M059J (cell line): Measurements from ENCODE around the gene RBPJ. TPM values are rescaled to one million over a fixed set of nuclear protein-coding genes. Genes with fewer than 3 reads are reported as not detected.
"Not testable (repeated sequence)": the region's sequence is repeated elsewhere in the genome, so short reads cannot be mapped to it uniquely, and the experiment has no call there.

Source experiments
- DNase-seq: peaks from one replicate; pipeline ENCODE4 v3.0.0-alpha.2; 2012; ENCODE audit warnings: low read depth
- total RNA-seq: library from RNA; depleted of rRNA; stranded (reverse); fragments of >200 nt; shearing (Covaris generic); gene quantifications from 2 replicates; pipeline ENCODE4 v1.2.3, GENCODE V29; 2014

Gene RBPJ
- total RNA-seq, 1 experiment from 2014 or later = 53.9 TPM

- no peak for DNase-seq
These were observed 18.5 kb upstream of the RBPJ start for GRCh38 chr4:26302031-26302899.

- no peak for DNase-seq
These were observed 17.8 kb upstream of the RBPJ start for GRCh38 chr4:26303008-26303407.

GRCh38 chr4:26307037-26307800 is 13.6 kb upstream of the RBPJ start:
- DNase-seq = no peak

GRCh38 chr4:26308568-26308967 is 12.2 kb upstream of the RBPJ start:
- DNase-seq = no peak

- no peak for DNase-seq
These were observed 10.6 kb upstream of the RBPJ start for GRCh38 chr4:26310264-26310663.

GRCh38 chr4:26311633-26312032 is 9.2 kb upstream of the RBPJ start:
- no peak for DNase-seq

GRCh38 chr4:26315316-26315932 is 5.4 kb upstream of the RBPJ start:
- DNase-seq = not testable (repeated sequence)

- DNase-seq = peak; percentile 78
These were observed 3.0 kb upstream of the RBPJ start for GRCh38 chr4:26317766-26318165.

- DNase-seq = peak; percentile 100
These were observed 1.3 kb upstream of the RBPJ start for GRCh38 chr4:26319467-26319948.

- no peak for DNase-seq
These were observed 771 bp upstream of the RBPJ start for GRCh38 chr4:26319949-26320537.

- peak; percentile 55 for DNase-seq
These were observed 783 bp downstream of the RBPJ start for GRCh38 chr4:26321373-26322221.

GRCh38 chr4:26322346-26322745 is 1.5 kb downstream of the RBPJ start:
- DNase-seq = no peak

GRCh38 chr4:26323821-26324220 is 3.0 kb downstream of the RBPJ start:
- no peak for DNase-seq

- peak; percentile 62 for DNase-seq
These were observed 4.4 kb downstream of the RBPJ start for GRCh38 chr4:26325191-26325590.

- peak; percentile 95 for DNase-seq
These were observed 6.0 kb downstream of the RBPJ start for GRCh38 chr4:26326791-26327190.

- DNase-seq = peak; percentile 65
These were observed 9.5 kb downstream of the RBPJ start for GRCh38 chr4:26330186-26330787.

GRCh38 chr4:26330946-26331345 is 10.1 kb downstream of the RBPJ start:
- no peak for DNase-seq

GRCh38 chr4:26331380-26331950 is 10.7 kb downstream of the RBPJ start:
- DNase-seq = no peak

- no peak for DNase-seq
These were observed 13.6 kb downstream of the RBPJ start for GRCh38 chr4:26334366-26334765.

GRCh38 chr4:26337612-26338011 is 16.8 kb downstream of the RBPJ start:
- no peak for DNase-seq
